Endothelial cell of umbilical vein (primary cell): ENCODE results near the gene TRIM10.

Experiments
- CTCF ChIP-seq, 2 donors: IDR thresholded peaks; 1 replicate in 1 of 2; 2 replicates in 1 of 2; pipeline ENCODE4 v1.5.1; 2011; ENCODE audit warnings: low read length in 2 of 2, mild to moderate bottlenecking in 2 of 2, moderate library complexity in 2 of 2, control low read depth in 1 of 2, inconsistent platforms in 1 of 2, low read depth in 1 of 2; ENCODE audit not compliant: insufficient read depth in 1 of 2; ENCODE audit errors: extremely low read depth in 1 of 2
- EZH2 ChIP-seq: IDR thresholded peaks from 2 replicates; pipeline ENCODE4 v1.6.1; 2012; ENCODE audit warnings: borderline replicate concordance, low read depth, mild to moderate bottlenecking, moderate library complexity, low read length, inconsistent platforms; ENCODE audit not compliant: severe bottlenecking
- JUN ChIP-seq: IDR thresholded peaks from 2 replicates; pipeline ENCODE4 v1.6.1; 2011; ENCODE audit warnings: borderline replicate concordance, low read depth; ENCODE audit not compliant: insufficient read length, insufficient read depth
- MYC ChIP-seq: IDR thresholded peaks from one replicate; pipeline ENCODE4 v1.6.1; 2011; ENCODE audit warnings: mild to moderate bottlenecking, low read depth, low read length
- POLR2A ChIP-seq: IDR thresholded peaks from 2 replicates; pipeline ENCODE4 v1.6.1; 2012; ENCODE audit warnings: low read depth, mild to moderate bottlenecking, control low read depth, low read length
- POLR2AphosphoS5 ChIP-seq: IDR thresholded peaks from 2 replicates; pipeline ENCODE4 v1.6.1; 2012; ENCODE audit warnings: low read depth, mild to moderate bottlenecking, control low read depth, low read length, moderate library complexity; ENCODE audit not compliant: insufficient read depth

- TF ChIP-seq CTCF (IDR thresholded peaks at IDR 0.05; ENCODE audit: extremely low read depth in 1 of 2, insufficient read depth in 1 of 2, low read depth in 1 of 2, low read length in 2 of 2) = no peak
- TF ChIP-seq POLR2A = no peak
- TF ChIP-seq POLR2AphosphoS5 = no peak
- TF ChIP-seq EZH2 = no peak
- no peak for TF ChIP-seq JUN
- TF ChIP-seq MYC = no peak
Observed at GRCh38 chr6:30195951-30196350, 34.9 kb upstream of the TRIM10 start.
